IPS-11a (cell line): ENCODE results near the gene TENM3.

Experiments
- H3K4me3 ChIP-seq: one replicate; pipeline ENCODE4 v1.5.1; 2013; ENCODE audit warnings: low read depth, low read length, control low read depth

TENM3 gene

DNA sequence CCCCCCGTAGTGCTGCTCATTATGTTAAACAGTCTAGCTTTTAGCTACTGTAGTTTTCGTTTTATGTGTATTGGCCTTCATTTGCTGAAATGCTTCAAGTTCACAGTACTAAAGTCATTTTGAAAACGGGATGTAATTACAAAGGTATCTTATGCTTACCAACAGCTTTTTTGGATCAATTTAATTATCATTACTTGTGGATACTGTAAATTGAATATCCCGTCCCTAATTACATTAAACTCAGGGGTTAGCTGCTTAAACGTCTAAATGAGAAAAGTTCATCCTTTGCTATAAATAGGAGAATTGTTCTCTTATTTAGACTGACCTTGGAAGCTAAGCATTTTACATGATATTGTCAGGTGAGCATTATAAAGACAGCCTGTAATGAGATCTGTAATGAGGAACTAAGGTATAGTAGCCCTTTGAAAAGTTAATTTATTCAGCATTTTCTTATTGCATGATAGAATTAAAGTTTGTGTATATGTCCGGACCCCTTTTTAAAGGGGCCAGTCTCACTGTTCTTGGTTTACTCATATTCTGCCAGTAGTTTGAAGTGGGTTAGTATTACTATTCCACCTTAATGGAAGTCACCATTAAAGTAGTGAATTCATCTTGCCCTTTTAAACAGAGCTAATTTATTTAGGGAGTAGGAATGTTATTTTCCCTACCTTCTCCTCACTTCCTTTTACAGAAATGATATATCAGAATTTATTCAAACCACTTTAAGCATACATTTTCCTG, 252.6 kb downstream of the TENM3 start:
- H3K4me3 ChIP-seq, result no peak overlapping the region

GRCh38 chr4:182496408-182496807, 253.2 kb downstream of the TENM3 start:
- H3K4me3 ChIP-seq, result no peak overlapping the region

- no peak overlapping the region for H3K4me3 ChIP-seq
Observed at GRCh38 chr4:182502064-182502463, 258.9 kb downstream of the TENM3 start.

- H3K4me3 ChIP-seq, result no peak overlapping the region
Observed at GRCh38 chr4:182504463-182504862, 261.3 kb downstream of the TENM3 start.

DNA sequence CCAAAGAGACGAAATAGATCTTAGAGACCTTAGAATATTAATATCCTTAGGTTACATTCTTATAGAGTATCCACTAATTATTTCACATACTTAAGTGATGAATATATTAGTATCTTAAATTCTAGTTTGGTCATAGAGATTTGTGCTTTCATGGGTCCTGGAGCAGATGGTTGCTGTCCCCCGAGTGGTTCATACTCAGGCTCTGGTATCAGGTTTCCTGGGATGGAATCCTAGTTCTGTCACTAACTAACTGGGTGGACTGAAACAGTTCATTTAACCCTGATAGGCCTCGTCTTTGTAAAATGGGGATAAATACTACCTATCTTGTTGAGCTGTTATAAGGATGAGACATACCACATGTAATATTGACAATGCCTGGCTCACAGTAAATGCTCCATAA, 264.6 kb downstream of the TENM3 start:
- H3K4me3 ChIP-seq, result no peak overlapping the region

- no peak overlapping the region for H3K4me3 ChIP-seq
Observed at GRCh38 chr4:182510836-182511235, 267.6 kb downstream of the TENM3 start.

DNA sequence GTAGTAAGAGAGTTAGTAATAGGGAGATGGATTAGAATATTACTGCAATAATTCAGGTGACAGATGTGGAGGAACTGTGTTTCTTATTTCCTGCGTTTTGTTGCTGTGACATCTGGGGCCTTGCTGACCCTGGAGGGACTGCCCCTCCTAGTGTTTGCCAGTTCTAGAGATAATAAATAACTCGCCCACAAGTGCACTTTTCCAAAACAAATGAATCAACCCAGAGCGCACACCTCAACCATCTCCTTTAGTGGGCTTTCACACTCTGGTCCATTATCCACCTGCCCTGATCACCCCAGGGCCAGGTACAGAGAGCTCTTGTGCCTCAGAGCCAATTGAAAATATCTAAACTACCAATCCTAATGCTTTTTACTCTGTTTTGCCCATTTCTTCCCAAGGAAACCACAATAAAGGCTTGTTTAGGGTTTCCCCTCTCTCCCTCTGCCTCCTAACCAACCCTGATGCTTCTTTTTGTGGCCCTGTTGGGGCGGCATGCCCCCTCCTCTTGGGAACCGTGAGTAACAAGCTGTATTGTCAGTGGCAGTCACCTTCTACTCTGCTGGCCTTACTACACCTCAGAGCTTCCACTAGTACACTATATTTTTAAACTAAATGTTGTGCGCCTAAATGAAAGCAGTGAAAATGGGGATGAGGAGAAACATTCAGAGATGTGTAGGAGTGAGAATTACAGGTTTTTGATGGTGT, 270.5 kb downstream of the TENM3 start:
- H3K4me3 ChIP-seq, result no peak overlapping the region

GRCh38 chr4:182518421-182518820, 275.2 kb downstream of the TENM3 start:
- no peak overlapping the region for H3K4me3 ChIP-seq

GRCh38 chr4:182519528-182519927, 276.3 kb downstream of the TENM3 start:
- no peak overlapping the region for H3K4me3 ChIP-seq

DNA sequence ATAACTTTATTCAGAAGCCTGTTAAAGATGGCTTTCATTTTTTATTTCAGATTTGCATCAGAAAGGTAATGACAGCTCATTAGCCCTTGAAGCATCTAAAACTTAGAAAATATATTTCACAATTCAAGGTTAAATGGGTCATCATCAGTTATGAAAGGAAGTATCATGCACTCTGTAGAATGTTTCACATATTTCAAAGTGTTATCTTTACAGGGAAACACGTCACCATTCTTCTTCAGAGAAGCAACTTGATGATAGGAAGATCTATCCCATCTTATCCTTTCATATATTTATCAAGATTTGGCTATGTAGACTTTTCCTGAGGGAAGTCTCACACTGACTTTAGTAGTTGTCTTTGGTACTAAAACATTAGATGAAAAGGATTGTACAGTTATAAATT, 277.8 kb downstream of the TENM3 start:
- no peak overlapping the region for H3K4me3 ChIP-seq

- H3K4me3 ChIP-seq, result no peak overlapping the region
Observed at GRCh38 chr4:182528819-182529218, 285.6 kb downstream of the TENM3 start.

DNA sequence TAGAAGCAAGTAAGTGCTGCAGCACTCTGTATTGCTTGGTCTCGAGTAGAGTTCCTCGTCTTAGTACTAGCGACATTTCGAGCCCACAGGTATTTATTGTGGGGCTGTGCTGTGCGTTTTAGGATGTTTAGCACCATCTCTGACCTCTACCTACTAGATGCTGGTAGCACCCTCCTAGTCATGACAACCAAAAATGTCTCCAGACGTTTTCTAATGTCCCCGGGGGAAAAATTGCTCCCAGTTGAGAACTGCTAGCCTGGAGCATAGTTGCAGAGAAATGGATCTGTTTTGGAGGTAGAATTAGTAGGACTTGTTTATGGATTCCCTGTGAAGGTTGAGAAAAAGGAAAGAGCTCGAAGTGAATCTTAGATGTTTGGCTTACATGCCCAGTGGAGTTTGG, 287.2 kb downstream of the TENM3 start:
- no peak overlapping the region for H3K4me3 ChIP-seq

DNA sequence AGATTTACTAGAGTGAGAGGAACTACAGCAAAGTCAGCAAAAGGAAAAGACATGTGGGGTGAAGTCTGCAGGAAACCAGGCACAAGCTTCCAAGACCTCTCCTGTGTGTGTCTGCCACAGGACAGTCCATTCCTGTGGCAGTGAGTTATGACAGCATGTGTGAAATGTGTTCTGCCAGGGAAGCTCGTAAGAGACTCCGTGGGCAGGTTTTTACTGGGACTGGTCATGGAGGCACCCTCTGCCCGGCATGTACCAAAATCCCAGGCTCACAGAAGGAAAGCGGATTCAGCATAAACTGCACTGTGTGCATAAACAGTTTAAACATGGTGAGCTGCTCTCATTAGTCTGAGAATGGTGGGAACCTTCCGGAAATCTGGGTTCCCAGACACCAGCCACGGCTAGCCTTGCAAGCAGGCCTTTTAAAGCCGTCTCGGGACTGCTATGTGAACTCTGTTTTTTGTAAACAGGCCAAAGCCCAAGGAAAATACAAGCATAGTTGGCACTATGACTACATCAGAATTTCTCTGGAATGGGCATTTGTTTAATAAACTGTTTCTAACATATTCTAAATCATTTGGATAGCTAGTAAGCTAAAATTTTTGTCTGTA, 288.5 kb downstream of the TENM3 start:
- no peak overlapping the region for H3K4me3 ChIP-seq

DNA sequence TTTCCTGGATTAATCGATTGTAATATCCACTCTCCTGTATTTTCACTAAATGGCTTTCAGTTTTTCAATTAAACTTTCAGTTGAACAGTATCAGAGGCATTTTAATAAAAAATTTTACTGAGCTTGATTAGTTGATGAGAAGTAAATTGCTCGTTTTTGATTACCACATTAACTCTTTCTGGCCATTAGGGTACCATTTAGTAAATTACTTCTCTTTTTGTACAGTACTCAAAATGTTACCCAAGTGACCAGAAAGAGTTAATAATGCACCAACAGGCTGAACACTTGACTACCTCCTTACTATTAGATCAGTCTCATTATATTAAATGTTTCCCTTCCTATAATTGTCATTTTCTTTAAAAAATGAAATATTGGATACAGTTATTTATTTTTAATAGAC, 289.2 kb downstream of the TENM3 start:
- no peak overlapping the region for H3K4me3 ChIP-seq

GRCh38 chr4:182533964-182534363, 290.8 kb downstream of the TENM3 start:
- no peak overlapping the region for H3K4me3 ChIP-seq

DNA sequence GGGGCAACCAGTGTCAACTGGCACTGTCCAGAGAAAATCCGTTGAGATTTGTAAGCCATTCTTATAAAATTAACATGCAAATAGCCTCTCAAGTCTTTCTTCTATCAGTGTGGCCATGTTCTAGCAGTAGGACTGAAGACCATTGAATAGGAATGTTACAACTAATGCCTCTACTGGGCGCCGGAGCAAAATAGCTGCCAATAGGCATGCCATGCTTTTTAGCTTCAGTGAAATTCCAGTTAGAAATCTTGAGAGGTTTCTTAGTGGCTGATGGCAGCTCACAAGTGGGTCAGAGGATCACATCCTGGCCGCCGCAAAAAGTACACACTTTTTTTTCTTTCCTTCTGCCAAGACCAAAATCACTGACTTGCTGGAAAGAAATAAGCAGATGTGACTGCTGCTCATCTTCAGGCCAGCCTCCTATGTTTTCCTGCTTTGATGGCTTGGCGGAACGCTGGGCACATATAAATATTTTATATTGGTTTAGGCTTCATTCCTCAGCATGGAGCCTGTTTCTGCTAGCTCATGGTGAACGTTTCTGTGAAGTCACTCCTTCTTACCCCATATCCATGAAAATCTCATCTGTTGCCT, 293.1 kb downstream of the TENM3 start:
- no peak overlapping the region for H3K4me3 ChIP-seq

- H3K4me3 ChIP-seq, result no peak overlapping the region
Observed at GRCh38 chr4:182537031-182537795, 294.0 kb downstream of the TENM3 start.

GRCh38 chr4:182538031-182538430, 294.8 kb downstream of the TENM3 start:
- no peak overlapping the region for H3K4me3 ChIP-seq

GRCh38 chr4:182540496-182540895, 297.3 kb downstream of the TENM3 start:
- H3K4me3 ChIP-seq, result no peak overlapping the region

- no peak overlapping the region for H3K4me3 ChIP-seq
Observed at GRCh38 chr4:182547435-182547834, 304.2 kb downstream of the TENM3 start.

DNA sequence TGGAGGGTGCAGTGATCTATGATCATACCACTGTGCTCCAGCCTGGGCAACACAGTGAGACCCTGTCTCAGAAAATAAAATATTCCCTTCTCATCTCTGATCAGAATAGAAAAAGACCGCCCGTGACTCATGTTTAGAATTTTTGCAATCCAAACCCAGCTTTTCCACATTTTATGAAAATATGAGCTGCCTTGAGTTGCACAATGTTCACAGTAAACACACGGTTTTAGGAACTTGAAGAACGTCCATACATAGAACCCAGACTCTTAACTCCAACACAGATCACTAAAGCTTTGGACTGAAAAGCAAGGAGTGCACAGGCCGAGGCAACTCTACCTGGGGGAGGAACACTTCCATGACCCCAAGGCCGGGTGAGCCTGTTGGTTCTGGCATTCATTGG, 305.0 kb downstream of the TENM3 start:
- H3K4me3 ChIP-seq, result no peak overlapping the region
